ENCODE results near the gene ARSK.

DNA sequence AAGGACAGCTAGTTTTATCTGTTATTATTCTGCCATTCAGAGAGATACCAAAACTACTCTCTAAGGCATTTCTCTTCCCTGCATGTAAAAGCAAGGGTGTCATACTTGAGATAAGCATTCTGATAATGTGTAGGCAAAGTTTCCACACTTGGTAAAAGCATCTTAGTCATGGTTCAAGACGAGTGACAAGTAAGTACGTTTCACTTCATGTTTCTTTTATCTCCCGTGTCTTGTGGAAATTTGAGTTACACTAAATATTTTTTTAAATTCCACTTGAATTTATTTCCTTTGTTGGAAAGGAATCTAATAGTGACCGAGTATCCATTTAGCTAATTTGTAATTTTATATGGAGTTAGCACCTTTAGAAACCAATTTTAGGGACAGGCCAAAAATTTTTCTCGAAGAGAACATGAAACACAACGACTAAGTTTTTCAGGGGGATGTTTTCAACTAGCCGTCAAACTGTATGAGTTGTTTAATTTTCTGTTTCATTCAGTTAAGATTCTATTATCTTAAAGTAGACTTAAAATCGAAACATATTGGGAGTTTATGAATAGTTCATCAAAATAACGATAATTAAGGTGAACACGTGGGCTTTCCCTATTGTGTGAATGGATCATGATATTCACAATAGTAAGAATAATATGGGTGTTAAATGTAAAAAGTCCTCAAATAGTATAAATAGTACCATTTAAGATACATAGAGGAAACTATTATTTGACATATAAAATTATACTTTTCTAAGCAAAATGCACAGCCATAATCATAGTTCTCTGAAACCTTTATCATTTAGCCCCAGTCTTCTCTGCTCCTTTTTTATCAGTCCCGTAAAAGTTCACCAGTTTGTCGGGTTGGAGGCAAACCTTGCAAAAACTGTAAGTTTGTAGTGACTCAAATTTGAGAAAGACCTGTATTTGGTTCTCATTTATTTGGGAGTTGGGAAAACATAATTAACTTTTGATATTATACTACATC, 93.3 kb downstream of the ARSK start:
- TF ChIP-seq POLR2A (IDR thresholded peaks at IDR 0.05): no peak
- TF ChIP-seq, protein P1, sequence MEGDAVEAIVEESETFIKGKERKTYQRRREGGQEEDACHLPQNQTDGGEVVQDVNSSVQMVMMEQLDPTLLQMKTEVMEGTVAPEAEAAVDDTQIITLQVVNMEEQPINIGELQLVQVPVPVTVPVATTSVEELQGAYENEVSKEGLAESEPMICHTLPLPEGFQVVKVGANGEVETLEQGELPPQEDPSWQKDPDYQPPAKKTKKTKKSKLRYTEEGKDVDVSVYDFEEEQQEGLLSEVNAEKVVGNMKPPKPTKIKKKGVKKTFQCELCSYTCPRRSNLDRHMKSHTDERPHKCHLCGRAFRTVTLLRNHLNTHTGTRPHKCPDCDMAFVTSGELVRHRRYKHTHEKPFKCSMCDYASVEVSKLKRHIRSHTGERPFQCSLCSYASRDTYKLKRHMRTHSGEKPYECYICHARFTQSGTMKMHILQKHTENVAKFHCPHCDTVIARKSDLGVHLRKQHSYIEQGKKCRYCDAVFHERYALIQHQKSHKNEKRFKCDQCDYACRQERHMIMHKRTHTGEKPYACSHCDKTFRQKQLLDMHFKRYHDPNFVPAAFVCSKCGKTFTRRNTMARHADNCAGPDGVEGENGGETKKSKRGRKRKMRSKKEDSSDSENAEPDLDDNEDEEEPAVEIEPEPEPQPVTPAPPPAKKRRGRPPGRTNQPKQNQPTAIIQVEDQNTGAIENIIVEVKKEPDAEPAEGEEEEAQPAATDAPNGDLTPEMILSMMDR (IDR thresholded peaks at IDR 0.05): no peak

All from prostate gland (tissue), 2 donors.